H1 (cell line): ENCODE results near the gene ATXN7. TPM values are rescaled to one million over a fixed set of nuclear protein-coding genes. Genes with fewer than 3 reads are reported as not detected.

Experiments
- CTCF ChIA-PET: fragments of 300-600 bp; sonication (Branson Sonifier 250); formaldehyde crosslinking; loops from one replicate; lab custom pipeline; 2021; ENCODE audit not compliant: partially characterized antibody; lab: Charles Lee
- POLR2A ChIA-PET: fragments of 300-600 bp; sonication (Branson Sonifier 250); formaldehyde crosslinking; loops from one replicate; lab custom pipeline; 2021; ENCODE audit warnings: inconsistent platforms; ENCODE audit not compliant: partially characterized antibody; lab: Charles Lee
- DNase-seq, 2 experiments: peaks; one replicate each; pipeline versions ENCODE4 v3.0.0 to v3.0.0-alpha.2; 2010 to 2022; ENCODE audit warnings: low spot score in 2 of 2, low read depth in 1 of 2, mixed read lengths in 1 of 2
- FAIRE-seq: peaks from 2 replicates; lab custom pipeline; 2011; peaks lifted over from hg19 to GRCh38; lab: Jason Lieb, UNC
- H2AFZ ChIP-seq: 2 replicates; pipeline ENCODE4 v1.8.1; 2012; ENCODE audit warnings: low read length, inconsistent platforms
- H2AK5ac ChIP-seq: 2 replicates; pipeline ENCODE4 v1.6.1; 2013; ENCODE audit warnings: low read depth, low read length
- H2BK120ac ChIP-seq: replicated peaks from 2 replicates; pipeline ENCODE3; 2013; ENCODE audit warnings: low read depth, low read length, inconsistent platforms
- H2BK12ac ChIP-seq: 2 replicates; pipeline ENCODE4 v1.6.1; 2013; ENCODE audit warnings: low read depth, low read length
- H2BK15ac ChIP-seq: 2 replicates; pipeline ENCODE4 v1.6.1; 2013; ENCODE audit warnings: low read length
- H2BK20ac ChIP-seq: 2 replicates; pipeline ENCODE4 v1.6.1; 2013; ENCODE audit warnings: low read length
- H2BK5ac ChIP-seq: 2 replicates; pipeline ENCODE4 v1.6.1; 2013; ENCODE audit warnings: low read depth, low read length
- H3K14ac ChIP-seq: 2 replicates; pipeline ENCODE4 v1.6.1; 2013; ENCODE audit warnings: inconsistent platforms; ENCODE audit not compliant: insufficient read length
- H3K18ac ChIP-seq: 2 replicates; pipeline ENCODE4 v1.6.1; 2013; ENCODE audit warnings: low read length; ENCODE audit errors: extremely low read depth
- H3K23ac ChIP-seq: 2 replicates; pipeline ENCODE4 v1.6.1; 2013; ENCODE audit warnings: inconsistent platforms; ENCODE audit not compliant: insufficient read length
- H3K23me2 ChIP-seq: 2 replicates; pipeline ENCODE4 v1.6.1; 2013; ENCODE audit warnings: low read depth, low read length
- H3K27ac ChIP-seq: 2 replicates; pipeline ENCODE4 v1.6.1; 2011; ENCODE audit warnings: low read depth, low read length, inconsistent platforms
- H3K27me3 ChIP-seq, 4 experiments: replicated peaks in 1 of 4; 1 replicate in 1 of 4; 2 replicates in 3 of 4; pipeline versions ENCODE4 v1.6.1 to v1.8.1; 2011 to 2013; ENCODE audit warnings: low read length in 3 of 4, mild to moderate bottlenecking in 3 of 4, inconsistent platforms in 2 of 4, mixed read lengths in 2 of 4, moderate library complexity in 1 of 4; ENCODE audit not compliant: control insufficient read depth in 3 of 4, insufficient read depth in 3 of 4; ENCODE audit errors: extremely low read depth in 1 of 4
- H3K36me3 ChIP-seq, 4 experiments: 2 replicates each; pipeline versions ENCODE4 v1.6.1 to v1.8.1; 2011 to 2013; ENCODE audit warnings: mild to moderate bottlenecking in 4 of 4, low read length in 3 of 4, moderate library complexity in 2 of 4, control low read depth in 1 of 4, inconsistent platforms in 1 of 4; ENCODE audit not compliant: insufficient read depth in 4 of 4, control insufficient read depth in 2 of 4
- H3K4ac ChIP-seq: replicated peaks from 2 replicates; pipeline ENCODE3; 2013; ENCODE audit warnings: low read length, low read depth, mixed read lengths, inconsistent platforms; ENCODE audit not compliant: insufficient read length
- H3K4me1 ChIP-seq, 4 experiments: replicated peaks in 1 of 4; 1 replicate in 1 of 4; 2 replicates in 3 of 4; pipeline versions ENCODE4 v1.6.1 to v1.8.1; 2011 to 2013; ENCODE audit warnings: low read length in 3 of 4, inconsistent platforms in 2 of 4, mixed read lengths in 1 of 4; ENCODE audit not compliant: insufficient read depth in 4 of 4, control insufficient read depth in 3 of 4
- H3K4me2 ChIP-seq, 2 experiments: 2 replicates each; pipeline versions ENCODE4 v1.6.1 to v1.8.1; 2011 to 2013; ENCODE audit warnings: low read depth in 2 of 2, low read length in 2 of 2, control low read depth in 1 of 2, inconsistent platforms in 1 of 2, mild to moderate bottlenecking in 1 of 2; ENCODE audit not compliant: insufficient read depth in 1 of 2
- H3K4me3 ChIP-seq, 4 experiments: fragments of 200-600, 300-600 bp in 1 of 4; sonication (generic), shearing (Covaris generic), sonication (Bioruptor Twin) in 1 of 4; 2 replicates each; pipeline versions ENCODE4 v1.5.1 to v1.8.1; 2011 to 2016; ENCODE audit warnings: low read length in 4 of 4, low read depth in 3 of 4, control low read depth in 2 of 4, inconsistent platforms in 2 of 4, mild to moderate bottlenecking in 2 of 4, mixed read lengths in 1 of 4, moderate library complexity in 1 of 4; ENCODE audit not compliant: insufficient read depth in 2 of 4; ENCODE audit errors: extremely low read depth in 1 of 4
- H3K56ac ChIP-seq: replicated peaks from 2 replicates; pipeline ENCODE3; 2013; ENCODE audit warnings: low read depth, mild to moderate bottlenecking, mixed read lengths, low read length, inconsistent platforms; ENCODE audit not compliant: insufficient read length
- H3K79me1 ChIP-seq: 2 replicates; pipeline ENCODE4 v1.6.1; 2013; ENCODE audit warnings: low read depth, low read length, control low read depth
- H3K79me2 ChIP-seq, 2 experiments: 2 replicates each; pipeline versions ENCODE4 v1.6.1 to v1.8.1; 2012 to 2013; ENCODE audit warnings: low read length in 2 of 2, mild to moderate bottlenecking in 2 of 2, inconsistent platforms in 1 of 2; ENCODE audit not compliant: insufficient read depth in 2 of 2, control insufficient read depth in 1 of 2
- H3K9ac ChIP-seq, 4 experiments: replicated peaks in 1 of 4; 1 replicate in 1 of 4; 2 replicates in 3 of 4; pipeline versions ENCODE4 v1.6.1 to v1.8.1; 2011 to 2013; ENCODE audit warnings: low read depth in 3 of 4, low read length in 3 of 4, control low read depth in 2 of 4, mild to moderate bottlenecking in 2 of 4, moderate library complexity in 2 of 4, inconsistent platforms in 1 of 4; ENCODE audit errors: extremely low read depth in 1 of 4
- H3K9me3 ChIP-seq, 2 experiments: 2 replicates each; pipeline versions ENCODE4 v1.6.1 to v1.8.1; 2012 to 2013; ENCODE audit warnings: mild to moderate bottlenecking in 2 of 2, moderate library complexity in 2 of 2, control low read depth in 1 of 2, inconsistent platforms in 1 of 2, low read depth in 1 of 2, low read length in 1 of 2, mixed read lengths in 1 of 2; ENCODE audit not compliant: insufficient read depth in 2 of 2
- H4K20me1 ChIP-seq, 2 experiments: replicated peaks in 1 of 2; 2 replicates each; pipeline versions ENCODE3 to v1.8.1; 2011 to 2013; ENCODE audit warnings: inconsistent platforms in 2 of 2, low read length in 2 of 2, mild to moderate bottlenecking in 1 of 2; ENCODE audit not compliant: insufficient read depth in 2 of 2, control insufficient read depth in 1 of 2
- H4K5ac ChIP-seq: 2 replicates; pipeline ENCODE4 v1.6.1; 2013; ENCODE audit warnings: low read length, low read depth, mixed read lengths, inconsistent platforms; ENCODE audit not compliant: insufficient read length
- H4K8ac ChIP-seq: 2 replicates; pipeline ENCODE4 v1.8.0; 2013; ENCODE audit warnings: mild to moderate bottlenecking, moderate library complexity, low read length, inconsistent platforms; ENCODE audit not compliant: insufficient read depth; ENCODE audit errors: extremely low read depth
- H4K91ac ChIP-seq: replicated peaks from 2 replicates; pipeline ENCODE3; 2013; ENCODE audit warnings: low read length, mixed read lengths, inconsistent platforms; ENCODE audit not compliant: insufficient read length
- CBX8 ChIP-seq: fragments of 300-800, 300-1000 bp; sonication (generic); IDR thresholded peaks from 2 replicates; pipeline ENCODE4 v1.7.1; 2016; ENCODE audit warnings: low read depth, low read length, borderline replicate concordance
- CHD1 ChIP-seq: IDR thresholded peaks from 2 replicates; pipeline ENCODE4 v1.6.1; 2012; ENCODE audit warnings: low read depth, low read length, improper control_type of control experiment
- GABPA ChIP-seq: IDR thresholded peaks from 2 replicates; pipeline ENCODE4 v1.6.1; 2011; ENCODE audit warnings: mild to moderate bottlenecking, low read length, moderate library complexity, borderline replicate concordance; ENCODE audit not compliant: insufficient read depth
- GTF2F1 ChIP-seq: IDR thresholded peaks from 2 replicates; pipeline ENCODE4 v1.6.1; 2012; ENCODE audit warnings: low read depth, low read length, improper control_type of control experiment, borderline replicate concordance
- HDAC2 ChIP-seq, 2 experiments: fragments of 300-600 bp in 1 of 2; sonication (generic) in 1 of 2; IDR thresholded peaks; 2 replicates each; pipeline ENCODE4 v1.6.1; 2011 to 2012; ENCODE audit warnings: low read depth in 2 of 2, low read length in 2 of 2, mild to moderate bottlenecking in 2 of 2, moderate library complexity in 2 of 2, borderline replicate concordance in 1 of 2, inconsistent platforms in 1 of 2
- NANOG ChIP-seq: IDR thresholded peaks from 2 replicates; pipeline ENCODE4 v1.6.1; 2011; ENCODE audit warnings: low read length, low read depth, mild to moderate bottlenecking, inconsistent platforms; ENCODE audit not compliant: insufficient read depth, poor library complexity, severe bottlenecking
- RBBP5 ChIP-seq: IDR thresholded peaks from 2 replicates; pipeline ENCODE4 v1.7.1; 2012; ENCODE audit warnings: low read depth, mild to moderate bottlenecking, inconsistent platforms, low read length, moderate library complexity, borderline replicate concordance
- RNF2 ChIP-seq: fragments of 200-900, 300-1000 bp; sonication (generic); IDR thresholded peaks from 2 replicates; pipeline ENCODE4 v1.7.1; 2016; ENCODE audit warnings: borderline replicate concordance, low read depth, mild to moderate bottlenecking, antibody characterized with exemption, low read length; ENCODE audit not compliant: poor library complexity, severe bottlenecking; ENCODE audit errors: missing control alignments
- SRF ChIP-seq: IDR thresholded peaks from 2 replicates; pipeline ENCODE4 v1.6.1; 2011; ENCODE audit warnings: mild to moderate bottlenecking, low read depth, low read length, moderate library complexity
- TAF1 ChIP-seq: IDR thresholded peaks from 2 replicates; pipeline ENCODE4 v1.6.1; 2011; ENCODE audit warnings: mild to moderate bottlenecking, low read depth, low read length
- TCF12 ChIP-seq: IDR thresholded peaks from 2 replicates; pipeline ENCODE4 v1.6.1; 2011; ENCODE audit warnings: low read depth, mild to moderate bottlenecking, low read length
- WGBS, 2 experiments: shearing (Covaris generic) in 1 of 2; methylation state at CpG; one replicate each; pipeline versions ENCODE4 v1.1.6 to v1.1.7; 2013 to 2015; ENCODE audit warnings: low lambda C conversion rate in 2 of 2, mixed read lengths in 2 of 2, inconsistent platforms in 1 of 2, low coverage in 1 of 2, missing lambda C conversion rate in 1 of 2; ENCODE audit not compliant: insufficient replicate concordance in 2 of 2, insufficient coverage in 1 of 2, insufficient read length in 1 of 2; ENCODE audit errors: extremely low coverage in 1 of 2, missing lambda C conversion rate in 1 of 2; 5-methylcytosine and 5-hydroxymethylcytosine counted together
- polyA plus RNA-seq, 7 experiments: library from polyadenylated mRNA; depleted of rRNA in 3 of 7; stranded (reverse) in 5 of 7; unstranded in 2 of 7; fragments of >200 nt in 5 of 7; fragments of 200-250 nt in 2 of 7; gene quantifications; 1 replicate in 5 of 7; 2 replicates in 1 of 7; 4 replicates in 1 of 7; pipeline versions ENCODE4 v1.2.1 to v1.2.3, GENCODE V29; 2011 to 2013; ENCODE audit warnings: missing spikeins in 2 of 7, mixed read lengths in 2 of 7
- total RNA-seq: library from RNA; stranded (reverse); fragmentation: NEBNext Ultra II Directional; extraction: Animal tissue kit (Norgen Biotek cat#: 25700); gene quantifications from 2 replicates; pipeline ENCODE4 v1.2.1, GENCODE V29; 2021
- TF ChIP-seq, protein P1 (sequence below): IDR thresholded peaks from 2 replicates; pipeline ENCODE4 v1.6.1; 2011; ENCODE audit warnings: low read length, improper control_type of control experiment

Gene ATXN7
- total and polyA plus RNA-seq, 2 of the 8 experiments (the other 6 are each of a cell fraction or from before 2014, with no cell fraction given) = 15.5 to 16.8 TPM

DNA sequence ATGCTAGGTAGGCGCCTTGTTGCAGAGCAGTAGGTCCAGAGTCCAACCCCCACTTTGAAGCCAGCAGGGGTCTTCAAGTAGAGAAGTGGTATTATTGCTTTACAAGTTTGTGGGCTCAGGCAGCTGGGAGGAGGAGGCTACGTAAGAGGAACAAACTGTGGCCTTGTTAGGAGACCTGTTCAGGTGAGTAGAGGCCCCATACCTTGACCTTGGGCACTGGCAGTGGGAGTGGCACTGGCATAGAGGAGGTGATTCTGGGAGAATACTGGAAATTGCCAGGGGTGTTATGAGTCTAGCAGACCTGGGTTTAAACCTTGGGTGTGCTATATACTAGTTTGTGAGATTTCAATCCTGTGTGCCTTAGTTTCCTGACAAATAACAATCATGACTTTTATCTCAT lies 83.1 kb downstream of the ATXN7 start:
- ChIA-PET POLR2A (no interaction called here), CTCF (interaction anchor here (1.0 to 1.5 kb wide), 4 partner anchors 9 to 31 kb away, joined by 3 to 5 read pairs (median 3); no protein-coding TSS in a partner anchor)
- Histone ChIP-seq H2BK120ac (no peak overlapping the region), H3K79me2 (peaks cover 0 to 13% of the 10 kb centered on the region in 2 experiments; a peak in 1 of 4 replicates), H2AK5ac (no peak overlapping the region), H4K5ac (no peak overlapping the region), H2BK12ac (no peak overlapping the region), H4K91ac (no peak overlapping the region), H3K4me1 (peaks cover 0 to 4% (median 0%) of the 10 kb centered on the region in 4 experiments; a peak in 1 of 7 replicates), H3K23ac (no peak overlapping the region), H3K36me3 (no peaks in the 10 kb centered on the region), H2BK20ac (no peak overlapping the region), H3K23me2 (no peaks in the 10 kb centered on the region), H2AFZ (no peak overlapping the region), H3K9ac (no peak overlapping the region), H3K18ac (no peak overlapping the region), H3K79me1 (peaks cover 4% of the 10 kb centered on the region; the same call in 1 of the 2 replicates), H3K14ac (no peak overlapping the region), H2BK15ac (no peak overlapping the region), H4K8ac (no peak overlapping the region), H3K4me2 (no peak overlapping the region), H3K4ac (no peak overlapping the region), H2BK5ac (no peak overlapping the region), H3K56ac (no peak overlapping the region), H4K20me1 (no peaks in the 10 kb centered on the region), H3K4me3 (no peak overlapping the region), H3K27ac (no peak overlapping the region), H3K9me3 (no peaks in the 10 kb centered on the region), H3K27me3 (no peaks in the 10 kb centered on the region)
- WGBS, 2 experiments = 86% methylated on average over 2 of the region's 2 CpGs; no CpG with 5 or more reads in 1 of the 2 experiments
- FAIRE-seq (no peak), DNase-seq (no peak)
- TF ChIP-seq TCF12 (no peak), NANOG (no peak), RBBP5 (no peak), TAF1 (no peak), HDAC2 (IDR thresholded peaks at IDR 0.05; ENCODE audit: borderline replicate concordance in 1 of 2, low read depth in 2 of 2, low read length in 2 of 2) (no peak), CHD1 (no peak), GTF2F1 (no peak), CBX8 (no peak), SRF (no peak), GABPA (no peak), RNF2 (no peak)
- TF ChIP-seq, protein P1, sequence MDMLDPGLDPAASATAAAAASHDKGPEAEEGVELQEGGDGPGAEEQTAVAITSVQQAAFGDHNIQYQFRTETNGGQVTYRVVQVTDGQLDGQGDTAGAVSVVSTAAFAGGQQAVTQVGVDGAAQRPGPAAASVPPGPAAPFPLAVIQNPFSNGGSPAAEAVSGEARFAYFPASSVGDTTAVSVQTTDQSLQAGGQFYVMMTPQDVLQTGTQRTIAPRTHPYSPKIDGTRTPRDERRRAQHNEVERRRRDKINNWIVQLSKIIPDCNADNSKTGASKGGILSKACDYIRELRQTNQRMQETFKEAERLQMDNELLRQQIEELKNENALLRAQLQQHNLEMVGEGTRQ = no peak
